Left cardiac atrium (tissue), 4 donors: ENCODE measurements around the gene FAM9A. TPM values are rescaled to one million over a fixed set of nuclear protein-coding genes. Genes with fewer than 3 reads are reported as not detected.
"Not testable (repeated sequence)": the region's sequence is repeated elsewhere in the genome, so short reads cannot be mapped to it uniquely, and the experiment has no call there.

Experiments
- ATAC-seq, 2 donors: fragments of 200-7000 bp; cut with Tn5 transposase; one replicate each; pipeline ENCODE4 v1.9.1; 2020; ENCODE audit warnings: mild to moderate bottlenecking in 2 of 2, moderate library complexity in 2 of 2
- DNase-seq: peaks from one replicate; pipeline ENCODE4 v3.0.0-alpha.2; 2020
- intact Hi-C, 2 donors: fragments of 100-400 bp; cut with DNase I; formaldehyde crosslinking; loops; one replicate each; pipeline versions ENCODE4 v1.14.1 to v1.15.1; 2022 to 2023
- total RNA-seq, 2 donors: library from RNA; stranded (reverse); fragmentation: NEBNext Ultra II Directional; extraction: Animal tissue kit (Norgen Biotek cat#: 25700); gene quantifications; one replicate each; pipeline ENCODE4 v1.2.1, GENCODE V29; 2021
- donor health status: DM: no; HTN: yes; CAD: no.
- donor health status: DM: no; HTN: yes; CAD: no; lungs with severe emphysema.
- donor health status: DM: yes; HTN: yes; CAD: no.
- donor health status: Dilated cardiomyopathy.

FAM9A gene
- total RNA-seq, 2 donors from 2014 or later: not detected

GRCh38 chrX:8808661-8809060, 7.5 kb upstream of the FAM9A start:
- DNase-seq: no peak
- intact Hi-C loops: no loop called here
- ATAC-seq: no peak

- DNase-seq: no peak
- ATAC-seq: no peak
- intact Hi-C loops: no loop called here
Measured at GRCh38 chrX:8805974-8806373, 4.8 kb upstream of the FAM9A start.

DNA sequence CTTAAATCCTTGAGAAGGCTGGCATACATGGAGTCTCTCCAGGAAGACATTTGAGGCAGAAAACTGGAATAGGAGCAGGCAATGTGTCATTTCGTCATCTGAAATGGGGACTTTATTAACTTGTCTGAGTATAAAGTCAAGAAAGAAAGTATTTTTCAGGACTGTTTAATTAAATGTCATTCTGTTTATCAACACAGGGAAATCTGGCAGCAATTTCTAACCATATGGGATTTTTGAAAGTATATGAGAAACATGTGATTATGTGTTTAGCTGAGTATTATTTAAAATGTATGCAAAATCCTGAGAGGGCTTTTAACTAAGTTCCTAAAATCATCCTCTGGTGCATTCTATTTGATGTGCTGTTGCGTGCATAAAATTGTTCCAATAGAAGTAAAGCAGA, 3.9 kb upstream of the FAM9A start:
- intact Hi-C loops: no loop called here
- DNase-seq: no peak
- ATAC-seq: no peak

GRCh38 chrX:8803326-8803725, 2.1 kb upstream of the FAM9A start:
- intact Hi-C loops: no loop called here
- ATAC-seq (no peak), DNase-seq (no peak)

- ATAC-seq, DNase-seq, intact Hi-C loops: not testable (repeated sequence)
Measured at GRCh38 chrX:8800351-8800750, 832 bp downstream of the FAM9A start.

DNA sequence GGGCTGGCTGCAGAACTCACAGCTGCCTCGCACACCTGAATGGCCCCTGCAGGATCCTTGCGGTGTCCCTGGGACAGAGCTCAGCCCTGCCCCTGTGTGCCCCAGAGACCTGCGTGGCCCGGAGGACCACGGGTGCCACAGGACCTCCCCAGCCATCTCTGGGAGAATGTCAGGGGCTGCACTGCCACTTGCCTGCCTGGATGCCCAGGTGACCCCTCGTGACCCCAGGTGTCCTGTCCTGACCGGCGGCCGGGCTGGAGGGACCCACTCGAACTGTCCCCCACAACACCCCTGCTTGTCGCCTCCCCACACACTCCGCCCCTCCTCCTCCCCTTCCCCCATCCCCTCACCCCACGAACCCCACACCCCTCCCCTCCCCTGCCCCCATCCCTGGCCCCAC, 1.9 kb downstream of the FAM9A start:
- intact Hi-C loops, DNase-seq, ATAC-seq: not testable (repeated sequence)

DNA sequence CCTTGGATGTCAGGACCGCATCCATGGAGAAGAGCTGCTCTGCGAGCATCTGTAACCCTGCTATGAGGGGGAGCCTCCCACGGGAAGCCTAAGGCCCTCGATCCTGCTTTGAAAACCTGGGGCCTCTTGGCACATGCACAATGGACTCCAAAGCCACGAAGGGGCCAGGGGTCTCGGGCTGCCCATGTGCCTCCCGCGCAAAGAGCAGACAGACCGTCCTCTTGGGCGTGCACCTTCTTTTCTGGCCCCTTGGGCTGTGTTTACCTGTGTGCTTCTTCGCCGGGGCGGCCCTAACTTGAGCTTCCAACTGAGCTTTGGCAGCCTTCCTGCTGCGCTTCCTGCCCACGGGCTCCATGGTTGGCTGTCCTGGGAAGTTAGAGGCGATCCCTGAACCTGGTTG, 2.5 kb downstream of the FAM9A start:
- intact Hi-C loops, DNase-seq, ATAC-seq: not testable (repeated sequence)

- intact Hi-C loops, DNase-seq, ATAC-seq: not testable (repeated sequence)
Measured at GRCh38 chrX:8787119-8787518, 14.1 kb downstream of the FAM9A start.

- ATAC-seq (no peak), DNase-seq (no peak)
- intact Hi-C loops: no loop called here
Measured at GRCh38 chrX:8784162-8784561, 17.0 kb downstream of the FAM9A start.

DNA sequence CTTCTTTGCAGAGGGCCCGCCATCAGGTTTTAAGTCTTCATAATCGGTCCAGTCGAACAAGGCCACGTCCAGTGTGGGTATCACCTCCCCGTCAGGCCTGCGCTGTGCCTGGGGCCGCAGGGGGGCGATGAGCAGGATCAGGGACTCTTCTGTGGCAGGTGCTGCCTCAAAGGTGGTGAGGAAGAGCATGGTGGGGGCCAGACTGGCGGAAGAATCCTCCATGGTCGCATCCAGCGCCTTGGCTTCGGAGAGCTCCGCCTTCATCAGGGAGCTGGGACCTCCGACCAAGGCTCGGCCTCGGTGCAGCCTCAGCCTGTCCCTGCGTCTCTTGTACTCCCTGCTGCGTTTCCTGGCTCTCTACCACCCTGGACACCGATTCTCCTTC, 17.5 kb downstream of the FAM9A start:
- DNase-seq (no peak), ATAC-seq (no peak)
- intact Hi-C loops: no loop called here

DNA sequence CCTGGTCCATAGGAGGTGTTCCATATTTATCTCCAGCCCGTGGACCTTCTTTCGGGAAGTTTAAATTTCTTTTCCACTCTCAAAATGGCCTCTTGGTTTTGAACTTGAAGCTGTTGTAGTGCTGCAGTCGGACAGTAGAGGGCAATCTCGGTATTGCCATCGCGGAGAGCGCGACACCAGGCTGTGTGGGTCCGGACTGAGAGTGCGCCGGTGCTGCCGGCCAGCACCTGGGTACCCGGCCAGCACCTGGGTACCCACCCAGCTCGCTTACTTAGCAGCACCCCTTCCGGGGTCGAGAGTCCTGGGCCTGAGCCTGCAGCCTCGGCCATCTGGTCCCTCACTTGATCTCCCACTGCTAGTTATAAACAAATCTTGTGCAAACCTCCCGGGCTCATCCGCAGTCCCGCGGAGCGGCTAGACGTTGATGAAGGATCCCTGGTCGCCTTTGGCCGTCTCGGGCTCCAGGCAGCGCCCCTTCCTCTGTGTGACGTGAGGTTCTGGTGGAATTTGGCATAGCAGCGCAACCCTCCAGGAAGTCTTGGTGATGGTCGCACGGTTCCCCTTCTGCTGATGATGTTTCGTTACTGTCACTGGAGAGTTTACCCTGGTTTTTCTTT, 18.0 kb downstream of the FAM9A start:
- ATAC-seq (no peak), DNase-seq (no peak)
- intact Hi-C loops: no loop called here

DNA sequence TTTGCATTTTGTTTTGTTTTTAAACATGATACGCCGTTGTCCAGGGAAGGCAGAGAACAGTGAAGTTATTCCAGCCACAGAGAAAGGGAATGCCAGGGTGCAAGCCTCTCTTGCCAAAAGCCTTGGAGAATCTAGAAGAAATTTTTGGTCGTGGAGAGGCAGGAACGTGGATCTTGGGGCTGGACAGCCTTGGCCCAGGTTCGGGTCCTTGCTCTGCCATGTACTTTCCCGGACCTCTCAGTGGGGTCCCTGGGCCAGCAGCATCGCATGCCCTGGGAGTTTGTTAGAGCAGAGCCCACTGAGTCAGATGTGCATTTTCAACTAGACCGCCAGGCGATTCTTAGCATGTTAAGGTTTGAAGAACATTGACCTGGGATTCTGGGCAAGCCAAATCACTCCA, 18.6 kb downstream of the FAM9A start:
- DNase-seq (no peak), ATAC-seq (no peak)
- intact Hi-C loops: no loop called here

DNA sequence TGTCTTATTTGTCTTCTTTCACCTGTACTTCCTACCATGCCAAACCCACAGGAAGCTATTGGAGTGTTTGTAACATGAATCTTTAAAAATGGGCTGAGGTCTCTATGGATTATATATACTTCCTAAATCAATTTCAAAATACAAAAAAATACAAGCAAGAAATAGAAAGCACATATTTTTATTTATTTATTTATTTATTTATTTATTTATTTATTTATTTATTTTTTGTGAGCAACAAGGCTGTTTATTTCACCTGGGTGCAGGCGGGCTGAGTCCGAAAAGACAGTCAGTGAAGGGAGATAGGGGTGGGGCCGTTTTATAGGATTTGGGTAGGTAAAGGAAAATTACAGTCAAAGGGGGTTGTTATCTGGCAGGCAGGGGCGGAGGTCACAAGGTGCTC, 19.3 kb downstream of the FAM9A start:
- ATAC-seq, DNase-seq, intact Hi-C loops: not testable (repeated sequence)

- DNase-seq (no peak), ATAC-seq (no peak)
- intact Hi-C loops: no loop called here
Measured at GRCh38 chrX:8773117-8773516, 28.1 kb downstream of the FAM9A start.

- intact Hi-C loops: no loop called here
- ATAC-seq (no peak), DNase-seq (no peak)
Measured at GRCh38 chrX:8760021-8760420, 41.2 kb downstream of the FAM9A start.

- ATAC-seq, intact Hi-C loops, DNase-seq: not testable (repeated sequence)
Measured at GRCh38 chrX:8758706-8759105, 42.5 kb downstream of the FAM9A start.

DNA sequence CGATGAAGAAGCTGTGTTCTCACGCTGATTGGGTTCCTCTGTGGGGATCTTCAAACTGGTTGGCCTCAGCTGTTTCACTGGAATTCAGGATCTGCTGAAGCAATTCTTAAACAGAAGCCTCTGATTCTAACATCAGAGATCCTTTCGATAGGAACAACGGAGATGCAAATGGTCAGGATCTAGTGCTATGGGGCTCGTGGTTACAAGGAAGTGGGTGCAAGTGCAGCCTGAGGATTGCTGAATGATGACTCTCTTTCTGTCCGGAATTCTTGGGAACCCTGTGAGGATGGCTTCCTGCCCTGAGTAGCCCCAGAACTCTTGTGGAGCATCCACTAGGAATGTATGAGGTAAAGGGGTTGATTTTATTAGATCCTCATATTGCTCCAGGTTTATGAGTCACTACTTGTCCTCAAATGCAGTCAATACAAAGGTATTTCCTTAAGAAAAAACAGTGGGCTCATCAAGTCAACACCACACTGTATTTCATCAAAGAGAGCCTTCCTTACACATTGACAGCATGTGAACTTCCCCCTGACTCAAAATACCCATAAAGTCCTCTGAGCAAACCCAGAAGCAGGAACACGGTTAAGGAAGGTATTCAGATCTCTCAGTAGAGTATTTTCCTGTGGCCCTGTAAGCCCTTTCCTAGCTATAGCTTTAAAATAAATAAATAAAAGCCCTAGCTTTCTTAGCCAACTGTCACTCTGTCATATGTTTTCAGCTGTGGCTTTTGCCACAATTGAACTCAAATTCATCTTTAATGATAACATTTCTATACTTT, 43.4 kb downstream of the FAM9A start:
- intact Hi-C loops, ATAC-seq, DNase-seq: not testable (repeated sequence)

GRCh38 chrX:8755813-8756212, 45.4 kb downstream of the FAM9A start:
- intact Hi-C loops: no loop called here
- no peak for ATAC-seq
- no peak for DNase-seq

- intact Hi-C loops: no loop called here
- no peak for ATAC-seq
- no peak for DNase-seq
Measured at GRCh38 chrX:8755116-8755515, 46.1 kb downstream of the FAM9A start.

- intact Hi-C loops: loop anchor here in 1 of 2 donors (10.0 kb wide), 1 partner anchor 65 kb away; no protein-coding TSS in a partner anchor
- DNase-seq: no peak
- no peak for ATAC-seq
Measured at GRCh38 chrX:8749697-8750096, 51.5 kb downstream of the FAM9A start.

- DNase-seq (no peak), ATAC-seq (no peak)
- intact Hi-C loops: loop anchor here in 1 of 2 donors (10.0 kb wide), 1 partner anchor 66 kb away; no protein-coding TSS in a partner anchor
Measured at GRCh38 chrX:8748855-8749254, 52.3 kb downstream of the FAM9A start.
